OCI-LY7 (cell line): ENCODE data around the gene TIMP4.

Source experiments
- CTCF ChIP-seq: fragments of 200-600 bp; sonication (generic); conservative IDR thresholded peaks from 2 replicates; pipeline ENCODE4 v1.5.1; 2014; ENCODE audit warnings: mild to moderate bottlenecking, antibody characterized with exemption, low read length, moderate library complexity, mixed read lengths
- EZH2phosphoT487 ChIP-seq: fragments of 200-600 bp; sonication (generic); IDR thresholded peaks from 2 replicates; pipeline ENCODE4 v1.6.1; 2018; ENCODE audit warnings: low read depth, borderline replicate concordance, mild to moderate bottlenecking, mixed run types, antibody characterized with exemption, low read length, moderate library complexity, mixed read lengths

DNA sequence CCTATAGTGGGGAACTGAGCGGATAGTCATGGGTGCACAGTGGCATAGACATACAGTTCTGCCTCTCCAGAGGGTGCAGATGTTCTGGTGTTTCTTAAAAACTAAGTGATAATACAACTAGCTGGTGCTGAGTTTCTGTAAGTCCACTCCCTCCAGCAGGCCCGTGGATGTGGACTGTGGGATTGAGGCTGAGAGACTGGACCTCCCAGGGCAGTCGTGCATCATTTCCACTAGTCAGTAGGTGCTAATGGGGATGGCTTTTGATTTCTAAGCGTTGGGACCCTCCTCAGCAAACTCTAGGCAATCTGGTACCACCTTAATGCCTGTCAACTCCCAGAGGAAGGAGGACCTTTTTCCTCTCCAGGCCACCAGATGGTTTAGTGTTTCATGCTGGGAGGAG lies 27.3 kb upstream of the TIMP4 start:
- TF ChIP-seq CTCF (no peak), EZH2phosphoT487 (no peak)
